HepG2 (cell line): ENCODE data around the gene PKIB. TPM values are rescaled to one million over a fixed set of nuclear protein-coding genes. Genes with fewer than 3 reads are reported as not detected.

ENCODE experiments used
- ATAC-seq: fragments of 200-7000 bp; cut with Tn5 transposase; 3 replicates; pipeline ENCODE4 v1.9.1; 2020; ENCODE audit warnings: mild to moderate bottlenecking, moderate library complexity
- BruUV-seq: library from RNA; stranded (reverse); fragments of 400-500 nt; replicated peaks from 2 replicates; lab custom pipeline; 2021; lab: Mats Ljungman, UMichigan
- CTCF ChIA-PET: fragments of 300-600 bp; formaldehyde crosslinking; extraction: SDS; loops from one replicate; lab custom pipeline; 2021; ENCODE audit warnings: low total read pairs, inconsistent platforms, low intra/inter-chr PET ratio; lab: Yijun Ruan, JAX
- POLR2A ChIA-PET: fragments of 350-600 bp; sonication (Branson Sonifier 250); formaldehyde crosslinking; loops from one replicate; lab custom pipeline; 2020; ENCODE audit warnings: antibody characterized with exemption, inconsistent platforms; lab: Yijun Ruan, JAX
- DNase-seq: peaks from one replicate; pipeline ENCODE4 v3.0.0-alpha.2; 2015; ENCODE audit warnings: low spot score
- FAIRE-seq: peaks from 3 replicates; lab custom pipeline; 2011; peaks lifted over from hg19 to GRCh38; lab: Jason Lieb, UNC
- H2AFZ ChIP-seq: one replicate; pipeline ENCODE4 v1.6.1; 2011; ENCODE audit warnings: low read length, inconsistent platforms
- H3K27ac ChIP-seq: fragments of 300-600 bp; 3 replicates; pipeline ENCODE4 v1.8.0; 2011; ENCODE audit warnings: mixed run types, mild to moderate bottlenecking, mixed read lengths, low read length, inconsistent platforms; ENCODE audit not compliant: insufficient read depth; ENCODE audit errors: extremely low read length
- H3K27me3 ChIP-seq, 2 experiments: fragments of 200-600 bp in 1 of 2; 2 replicates in 1 of 2; 3 replicates in 1 of 2; pipeline versions ENCODE4 v1.6.0 to v1.8.0; 2011; ENCODE audit warnings: low read length in 2 of 2, mild to moderate bottlenecking in 2 of 2, moderate library complexity in 2 of 2, inconsistent platforms in 1 of 2; ENCODE audit not compliant: insufficient read depth in 2 of 2, control insufficient read depth in 1 of 2
- H3K36me3 ChIP-seq, 2 experiments: fragments of 200-600 bp in 1 of 2; replicated peaks in 1 of 2; 2 replicates in 1 of 2; 3 replicates in 1 of 2; pipeline versions ENCODE4 v1.5.1 to v1.8.0; 2011; ENCODE audit warnings: low read length in 2 of 2, inconsistent platforms in 1 of 2; ENCODE audit not compliant: insufficient read depth in 2 of 2, control insufficient read depth in 1 of 2
- H3K4me1 ChIP-seq: 2 replicates; pipeline ENCODE4 v1.5.1; 2012; ENCODE audit warnings: low read length, inconsistent platforms; ENCODE audit not compliant: insufficient read depth
- H3K4me2 ChIP-seq: 2 replicates; pipeline ENCODE4 v1.6.0; 2011; ENCODE audit warnings: low read depth, low read length, inconsistent platforms
- H3K4me3 ChIP-seq, 3 experiments: fragments of 200-600 bp in 1 of 3; sonication (generic), shearing (Covaris generic) in 1 of 3; replicated peaks in 1 of 3; 2 replicates each; pipeline ENCODE4 v1.5.1; 2011 to 2016; ENCODE audit warnings: low read length in 3 of 3, inconsistent platforms in 2 of 3, low read depth in 2 of 3, mild to moderate bottlenecking in 2 of 3, control low read depth in 1 of 3, mixed read lengths in 1 of 3; ENCODE audit not compliant: insufficient read depth in 1 of 3
- H3K79me2 ChIP-seq: one replicate; pipeline ENCODE4 v1.6.1; 2011; ENCODE audit warnings: low read length, inconsistent platforms; ENCODE audit not compliant: insufficient read depth
- H3K9ac ChIP-seq: 2 replicates; pipeline ENCODE4 v1.6.0; 2011; ENCODE audit warnings: mild to moderate bottlenecking, low read depth, low read length, inconsistent platforms; ENCODE audit not compliant: insufficient read depth
- H3K9me3 ChIP-seq: 2 replicates; pipeline ENCODE4 v1.5.1; 2012; ENCODE audit warnings: mild to moderate bottlenecking, low read length
- H4K20me1 ChIP-seq: 2 replicates; pipeline ENCODE4 v1.6.0; 2011; ENCODE audit warnings: inconsistent platforms, mild to moderate bottlenecking, low read length, moderate library complexity; ENCODE audit not compliant: insufficient read depth
- ARHGAP35 ChIP-seq: sonication (generic); formaldehyde crosslinking; IDR thresholded peaks from 2 replicates; pipeline ENCODE4 v1.9.0; 2022; ENCODE audit warnings: mild to moderate bottlenecking, inconsistent platforms, moderate library complexity, missing genetic modification reagents, borderline replicate concordance
- KDM5B ChIP-seq: sonication (generic); formaldehyde crosslinking; IDR thresholded peaks from 2 replicates; pipeline ENCODE4 v1.4.0; 2020; ENCODE audit warnings: missing genetic modification reagents, mild to moderate bottlenecking, borderline replicate concordance
- MED8 ChIP-seq: sonication (generic); formaldehyde crosslinking; IDR thresholded peaks from 2 replicates; pipeline ENCODE4 v1.8.1; 2023; ENCODE audit warnings: mild to moderate bottlenecking, missing genetic modification reagents; ENCODE audit not compliant: insufficient replicate concordance
- PHF8 ChIP-seq: sonication (generic); formaldehyde crosslinking; IDR thresholded peaks from 2 replicates; pipeline ENCODE4 v1.5.0; 2020; ENCODE audit warnings: missing genetic modification reagents
- SMAD9 ChIP-seq: sonication (generic); formaldehyde crosslinking; IDR thresholded peaks from 2 replicates; pipeline ENCODE4 v1.5.1; 2020; ENCODE audit warnings: mild to moderate bottlenecking, missing genetic modification reagents
- SPEN ChIP-seq: sonication (generic); formaldehyde crosslinking; IDR thresholded peaks from 2 replicates; pipeline ENCODE4 v1.5.1; 2020; ENCODE audit warnings: low read depth, mild to moderate bottlenecking, missing genetic modification reagents
- THAP11 ChIP-seq: IDR thresholded peaks from 2 replicates; pipeline ENCODE4 v1.6.1; 2016; ENCODE audit warnings: missing biosample characterization, missing genetic modification reagents
- YY1 ChIP-seq: IDR thresholded peaks from 2 replicates; pipeline ENCODE4 v1.6.1; 2011; ENCODE audit warnings: low read length, low read depth, moderate library complexity, mild to moderate bottlenecking; ENCODE audit not compliant: insufficient read depth, insufficient replicate concordance
- ZKSCAN1 ChIP-seq: fragments of 150-350 bp; IDR thresholded peaks from 2 replicates; pipeline ENCODE4 v1.6.1; 2014; ENCODE audit warnings: low read length
- ZNF232 ChIP-seq: sonication (generic); formaldehyde crosslinking; IDR thresholded peaks from 2 replicates; pipeline ENCODE4 v1.4.0; 2020; ENCODE audit warnings: missing genetic modification reagents, borderline replicate concordance
- ZNF501 ChIP-seq: sonication (generic); formaldehyde crosslinking; IDR thresholded peaks from 2 replicates; pipeline ENCODE4 v1.5.1; 2020; ENCODE audit warnings: mild to moderate bottlenecking, moderate library complexity, missing genetic modification reagents
- ZNF772 ChIP-seq: sonication (generic); formaldehyde crosslinking; IDR thresholded peaks from 2 replicates; pipeline ENCODE4 v1.5.0; 2020; ENCODE audit warnings: mild to moderate bottlenecking, missing genetic modification reagents
- WGBS: methylation state at CpG from one replicate; pipeline ENCODE4 v1.1.6; 2017; ENCODE audit warnings: low lambda C conversion rate; 5-methylcytosine and 5-hydroxymethylcytosine counted together
- in situ Hi-C: cut with HindIII; loops from 2 replicates; pipeline ENCODE4 v1.10.0; 2017; ENCODE audit warnings: low pct_unique_long_range_greater_than_20kb; ENCODE audit not compliant: extremely low pct_ligation_motif_present
- intact Hi-C: fragments of 100-400 bp; cut with micrococcal nuclease; formaldehyde crosslinking; loops from one replicate; pipeline ENCODE4 v1.10.0; 2022; ENCODE audit not compliant: unreplicated experiment
- polyA plus RNA-seq, 8 experiments: library from polyadenylated mRNA; depleted of rRNA in 3 of 8; stranded (reverse) in 7 of 8; unstranded in 1 of 8; fragments of >200 nt; fragmentation: Illumina TruSeq in 4 of 8; extraction: Trizol in 4 of 8; gene quantifications; 2 replicates each; pipeline versions ENCODE4 v1.2.1 to v1.2.3, GENCODE V29; 2011 to 2016; ENCODE audit warnings: low read depth in 4 of 8, missing spikeins in 1 of 8, mixed read lengths in 1 of 8; ENCODE audit not compliant: insufficient read depth in 1 of 8
- total RNA-seq, 5 experiments: library from RNA; depleted of rRNA; stranded (reverse); fragments of >200 nt; fragmentation: Illumina TruSeq; extraction: Trizol; gene quantifications; 2 replicates each; pipeline ENCODE4 v1.2.3, GENCODE V29; 2016; ENCODE audit warnings: low read depth in 1 of 5
- TF ChIP-seq, protein P1 (sequence below): sonication (generic); formaldehyde crosslinking; IDR thresholded peaks from 2 replicates; pipeline ENCODE4 v1.4.0; 2020; ENCODE audit warnings: missing genetic modification reagents
- TF ChIP-seq, protein P2 (sequence below): sonication (generic); formaldehyde crosslinking; IDR thresholded peaks from 2 replicates; pipeline ENCODE4 v1.9.0; 2021; ENCODE audit warnings: missing genetic modification reagents, borderline replicate concordance

The PKIB gene
- total and polyA plus RNA-seq, 2 of the 13 experiments (the other 11 are each of a cell fraction or from before 2014, with no cell fraction given), result 1.4 to 1.5 TPM

DNA sequence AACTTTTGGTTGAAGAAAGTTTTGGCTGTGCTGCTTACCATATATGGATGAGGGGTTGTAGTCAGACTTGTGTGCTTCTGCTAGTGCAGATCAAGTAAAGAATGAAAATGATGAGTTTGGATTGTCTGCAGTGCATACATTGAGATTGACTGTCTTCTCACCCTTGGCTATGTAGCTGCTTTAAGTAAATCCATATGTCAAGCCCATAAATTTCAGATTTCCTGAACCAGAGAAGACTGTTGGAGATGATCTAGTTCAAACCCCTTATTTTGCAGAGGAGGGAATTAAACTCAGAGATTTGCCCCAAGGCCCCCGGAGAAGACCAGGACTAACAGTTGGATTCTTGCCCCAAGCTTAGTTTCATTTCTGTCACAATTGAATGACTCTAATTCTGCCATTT lies 67.2 kb downstream of the PKIB start:
- CTCF ChIA-PET, result no interaction called here
- ATAC-seq (no peak), FAIRE-seq (no peak), DNase-seq (no peak)
- H3K9me3 ChIP-seq, result no peaks in the 10 kb centered on the region
- WGBS, result 0% methylated on average over 1 of the region's 1 CpG
- TF ChIP-seq PHF8 (no peak), MED8 (no peak), ZNF772 (CRISPR knock-in tag) (no peak), ZNF232 (CRISPR knock-in tag) (no peak), ZNF501 (no peak), SMAD9 (CRISPR knock-in tag) (no peak), SPEN (CRISPR knock-in tag) (no peak), KDM5B (CRISPR knock-in tag) (no peak), ARHGAP35 (CRISPR knock-in tag) (no peak), ZKSCAN1 (no peak), YY1 (no peak), THAP11 (CRISPR knock-in tag) (no peak)
- TF ChIP-seq, protein P1, sequence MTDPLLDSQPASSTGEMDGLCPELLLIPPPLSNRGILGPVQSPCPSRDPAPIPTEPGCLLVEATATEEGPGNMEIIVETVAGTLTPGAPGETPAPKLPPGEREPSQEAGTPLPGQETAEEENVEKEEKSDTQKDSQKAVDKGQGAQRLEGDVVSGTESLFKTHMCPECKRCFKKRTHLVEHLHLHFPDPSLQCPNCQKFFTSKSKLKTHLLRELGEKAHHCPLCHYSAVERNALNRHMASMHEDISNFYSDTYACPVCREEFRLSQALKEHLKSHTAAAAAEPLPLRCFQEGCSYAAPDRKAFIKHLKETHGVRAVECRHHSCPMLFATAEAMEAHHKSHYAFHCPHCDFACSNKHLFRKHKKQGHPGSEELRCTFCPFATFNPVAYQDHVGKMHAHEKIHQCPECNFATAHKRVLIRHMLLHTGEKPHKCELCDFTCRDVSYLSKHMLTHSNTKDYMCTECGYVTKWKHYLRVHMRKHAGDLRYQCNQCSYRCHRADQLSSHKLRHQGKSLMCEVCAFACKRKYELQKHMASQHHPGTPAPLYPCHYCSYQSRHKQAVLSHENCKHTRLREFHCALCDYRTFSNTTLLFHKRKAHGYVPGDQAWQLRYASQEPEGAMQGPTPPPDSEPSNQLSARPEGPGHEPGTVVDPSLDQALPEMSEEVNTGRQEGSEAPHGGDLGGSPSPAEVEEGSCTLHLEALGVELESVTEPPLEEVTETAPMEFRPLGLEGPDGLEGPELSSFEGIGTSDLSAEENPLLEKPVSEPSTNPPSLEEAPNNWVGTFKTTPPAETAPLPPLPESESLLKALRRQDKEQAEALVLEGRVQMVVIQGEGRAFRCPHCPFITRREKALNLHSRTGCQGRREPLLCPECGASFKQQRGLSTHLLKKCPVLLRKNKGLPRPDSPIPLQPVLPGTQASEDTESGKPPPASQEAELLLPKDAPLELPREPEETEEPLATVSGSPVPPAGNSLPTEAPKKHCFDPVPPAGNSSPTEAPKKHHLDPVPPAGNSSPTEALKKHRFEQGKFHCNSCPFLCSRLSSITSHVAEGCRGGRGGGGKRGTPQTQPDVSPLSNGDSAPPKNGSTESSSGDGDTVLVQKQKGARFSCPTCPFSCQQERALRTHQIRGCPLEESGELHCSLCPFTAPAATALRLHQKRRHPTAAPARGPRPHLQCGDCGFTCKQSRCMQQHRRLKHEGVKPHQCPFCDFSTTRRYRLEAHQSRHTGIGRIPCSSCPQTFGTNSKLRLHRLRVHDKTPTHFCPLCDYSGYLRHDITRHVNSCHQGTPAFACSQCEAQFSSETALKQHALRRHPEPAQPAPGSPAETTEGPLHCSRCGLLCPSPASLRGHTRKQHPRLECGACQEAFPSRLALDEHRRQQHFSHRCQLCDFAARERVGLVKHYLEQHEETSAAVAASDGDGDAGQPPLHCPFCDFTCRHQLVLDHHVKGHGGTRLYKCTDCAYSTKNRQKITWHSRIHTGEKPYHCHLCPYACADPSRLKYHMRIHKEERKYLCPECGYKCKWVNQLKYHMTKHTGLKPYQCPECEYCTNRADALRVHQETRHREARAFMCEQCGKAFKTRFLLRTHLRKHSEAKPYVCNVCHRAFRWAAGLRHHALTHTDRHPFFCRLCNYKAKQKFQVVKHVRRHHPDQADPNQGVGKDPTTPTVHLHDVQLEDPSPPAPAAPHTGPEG (CRISPR knock-in tag), result no peak
- TF ChIP-seq, protein P2, sequence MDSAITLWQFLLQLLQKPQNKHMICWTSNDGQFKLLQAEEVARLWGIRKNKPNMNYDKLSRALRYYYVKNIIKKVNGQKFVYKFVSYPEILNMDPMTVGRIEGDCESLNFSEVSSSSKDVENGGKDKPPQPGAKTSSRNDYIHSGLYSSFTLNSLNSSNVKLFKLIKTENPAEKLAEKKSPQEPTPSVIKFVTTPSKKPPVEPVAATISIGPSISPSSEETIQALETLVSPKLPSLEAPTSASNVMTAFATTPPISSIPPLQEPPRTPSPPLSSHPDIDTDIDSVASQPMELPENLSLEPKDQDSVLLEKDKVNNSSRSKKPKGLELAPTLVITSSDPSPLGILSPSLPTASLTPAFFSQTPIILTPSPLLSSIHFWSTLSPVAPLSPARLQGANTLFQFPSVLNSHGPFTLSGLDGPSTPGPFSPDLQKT, result no peak
- H3K79me2 ChIP-seq, result no peaks in the 10 kb centered on the region
- H3K9ac ChIP-seq, result no peak overlapping the region
- no peaks in the 10 kb centered on the region for H3K36me3 ChIP-seq
- no peaks in the 10 kb centered on the region for H4K20me1 ChIP-seq
- intact Hi-C loops, result no loop called here
- in situ Hi-C loops, result no loop called here
- no peak overlapping the region for H3K4me2 ChIP-seq
- POLR2A ChIA-PET, result no interaction called here
- no peaks in the 10 kb centered on the region for H3K4me1 ChIP-seq
- H2AFZ ChIP-seq, result no peak overlapping the region
- H3K27ac ChIP-seq, result no peak overlapping the region
- no TSS peak for BruUV-seq
- H3K27me3 ChIP-seq, result no peaks in the 10 kb centered on the region
- H3K4me3 ChIP-seq, result no peak overlapping the region
